ENCODE results near the gene THSD7B.

Gene THSD7B

DNA sequence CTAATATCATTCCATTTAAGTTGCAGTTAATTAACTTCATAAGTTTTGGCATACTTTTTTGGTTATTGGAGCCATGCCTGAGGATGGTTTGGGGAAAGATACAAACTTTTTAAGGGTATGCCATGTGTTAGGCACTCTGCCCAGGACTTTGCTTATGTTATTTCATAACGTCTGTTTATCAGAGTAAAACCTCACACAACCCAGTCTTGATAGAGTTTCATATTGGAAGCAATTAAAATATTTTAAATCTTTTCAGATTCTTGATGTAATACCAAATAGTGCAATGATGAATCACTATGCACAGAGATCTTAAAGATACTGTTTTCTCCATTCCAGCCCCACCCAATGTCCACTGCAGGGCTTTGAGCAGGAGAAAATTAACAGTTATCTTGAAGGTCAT, 669.8 kb downstream of the THSD7B start:
- H3K27ac ChIP-seq, result no peak overlapping the region

GRCh38 chr2:137437386-137437785, 672.0 kb downstream of the THSD7B start:
- no peak overlapping the region for H3K27ac ChIP-seq
- TF ChIP-seq CTCF (IDR thresholded peaks at IDR 0.05), result no peak
- no peak for TF ChIP-seq ZFX (IDR thresholded peaks at IDR 0.05; ENCODE audit: borderline replicate concordance)

More for the DNA sequence above, 669.8 kb downstream of the THSD7B start:
- no peak for TF ChIP-seq ZFX (IDR thresholded peaks at IDR 0.05; ENCODE audit: borderline replicate concordance)
- TF ChIP-seq CTCF (IDR thresholded peaks at IDR 0.05), result no peak

GRCh38 chr2:137444970-137445369, 679.6 kb downstream of the THSD7B start:
- TF ChIP-seq ZFX (IDR thresholded peaks at IDR 0.05; ENCODE audit: borderline replicate concordance) (no peak), CTCF (IDR thresholded peaks at IDR 0.05) (no peak)
- H3K27ac ChIP-seq, result no peak overlapping the region

- TF ChIP-seq CTCF (IDR thresholded peaks at IDR 0.05) (no peak), ZFX (IDR thresholded peaks at IDR 0.05; ENCODE audit: borderline replicate concordance) (no peak)
- H3K27ac ChIP-seq, result no peak overlapping the region
These were observed 684.1 kb downstream of the THSD7B start for GRCh38 chr2:137449454-137449853.

- no peak overlapping the region for H3K27ac ChIP-seq
- TF ChIP-seq ZFX (IDR thresholded peaks at IDR 0.05; ENCODE audit: borderline replicate concordance) (no peak), CTCF (IDR thresholded peaks at IDR 0.05) (no peak)
These were observed 689.5 kb downstream of the THSD7B start for GRCh38 chr2:137454886-137455285.

DNA sequence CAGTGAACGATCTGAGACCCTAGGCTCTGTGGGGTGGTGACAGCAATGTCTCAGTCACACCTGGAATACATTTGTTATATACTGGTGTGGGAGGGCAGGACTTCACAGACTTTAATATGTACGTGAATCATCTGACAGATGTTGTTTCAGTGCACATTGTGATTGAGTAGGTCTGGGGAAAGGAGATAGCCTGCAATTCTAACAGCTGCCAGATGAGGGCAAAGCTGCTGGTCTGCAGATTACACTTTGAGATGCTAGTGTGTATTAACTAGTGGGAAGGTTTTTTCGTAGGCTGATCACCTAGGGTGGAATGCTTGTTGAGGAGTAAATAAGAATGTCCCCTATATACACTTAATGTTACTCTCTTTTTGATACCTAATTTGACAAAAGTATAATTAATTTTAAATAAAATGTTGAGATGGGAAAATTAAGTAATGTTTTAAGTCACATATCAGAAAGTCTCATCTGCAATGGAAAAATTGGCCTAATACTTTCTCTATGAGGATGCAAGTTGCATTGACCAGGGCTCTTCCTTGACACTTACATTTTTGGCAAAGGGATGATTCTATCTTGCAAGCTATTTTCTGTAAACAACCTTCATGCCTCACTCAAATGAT, 702.0 kb downstream of the THSD7B start:
- no peak overlapping the region for H3K27ac ChIP-seq
- no peak for TF ChIP-seq ZFX (IDR thresholded peaks at IDR 0.05; ENCODE audit: borderline replicate concordance)
- TF ChIP-seq CTCF (IDR thresholded peaks at IDR 0.05), result peak; percentile 59

- H3K27ac ChIP-seq, result no peak overlapping the region
- TF ChIP-seq CTCF (IDR thresholded peaks at IDR 0.05) (no peak), ZFX (IDR thresholded peaks at IDR 0.05; ENCODE audit: borderline replicate concordance) (no peak)
These were observed 727.9 kb downstream of the THSD7B start for GRCh38 chr2:137493261-137493660.
